HepG2 (cell line): ENCODE measurements around the gene AP4M1. TPM values are rescaled to one million over a fixed set of nuclear protein-coding genes. Genes with fewer than 3 reads are reported as not detected.

ENCODE experiments used
- EED ChIP-seq: sonication (generic); formaldehyde crosslinking; IDR thresholded peaks from 2 replicates; pipeline ENCODE4 v1.5.0; 2020; ENCODE audit warnings: mild to moderate bottlenecking, missing genetic modification reagents
- ETV5 ChIP-seq: IDR thresholded peaks from 2 replicates; pipeline ENCODE4 v1.6.1; 2018; ENCODE audit warnings: missing biosample characterization, missing genetic modification reagents, inconsistent platforms, borderline replicate concordance
- JUNB ChIP-seq: sonication (generic); formaldehyde crosslinking; IDR thresholded peaks from 2 replicates; pipeline ENCODE4 v1.8.0; 2022; ENCODE audit warnings: missing genetic modification reagents, mild to moderate bottlenecking, borderline replicate concordance
- POLR2G ChIP-seq: fragments of 200-400 bp; formaldehyde crosslinking; IDR thresholded peaks from 2 replicates; pipeline ENCODE4 v1.6.1; 2018; ENCODE audit warnings: mild to moderate bottlenecking, low read depth, low read length, moderate library complexity
- REL ChIP-seq: sonication (generic); formaldehyde crosslinking; conservative IDR thresholded peaks from 2 replicates; pipeline ENCODE4 v1.8.0; 2022; ENCODE audit warnings: mild to moderate bottlenecking, missing genetic modification reagents, moderate library complexity
- SMC3 ChIP-seq: IDR thresholded peaks from 2 replicates; pipeline ENCODE4 v1.6.1; 2011; ENCODE audit warnings: low read length, improper control_type of control experiment
- SMYD3 ChIP-seq: sonication (generic); formaldehyde crosslinking; IDR thresholded peaks from 2 replicates; pipeline ENCODE4 v1.8.1; 2023; ENCODE audit warnings: mild to moderate bottlenecking, missing genetic modification reagents
- ZC3H13 ChIP-seq: sonication (generic); formaldehyde crosslinking; IDR thresholded peaks from 2 replicates; pipeline ENCODE4 v1.8.1; 2023; ENCODE audit warnings: mild to moderate bottlenecking, missing genetic modification reagents, moderate library complexity
- ZNF446 ChIP-seq: sonication (generic); formaldehyde crosslinking; IDR thresholded peaks from 2 replicates; pipeline ENCODE4 v1.5.0; 2020; ENCODE audit warnings: mild to moderate bottlenecking, missing genetic modification reagents
- ZNF713 ChIP-seq: sonication (generic); formaldehyde crosslinking; IDR thresholded peaks from 2 replicates; pipeline ENCODE4 v1.4.0; 2020; ENCODE audit warnings: mild to moderate bottlenecking, missing genetic modification reagents
- polyA plus RNA-seq, 8 experiments: library from polyadenylated mRNA; depleted of rRNA in 3 of 8; stranded (reverse) in 7 of 8; unstranded in 1 of 8; fragments of >200 nt; fragmentation: Illumina TruSeq in 4 of 8; extraction: Trizol in 4 of 8; gene quantifications; 2 replicates each; pipeline versions ENCODE4 v1.2.1 to v1.2.3, GENCODE V29; 2011 to 2016; ENCODE audit warnings: low read depth in 4 of 8, missing spikeins in 1 of 8, mixed read lengths in 1 of 8; ENCODE audit not compliant: insufficient read depth in 1 of 8
- total RNA-seq, 5 experiments: library from RNA; depleted of rRNA; stranded (reverse); fragments of >200 nt; fragmentation: Illumina TruSeq; extraction: Trizol; gene quantifications; 2 replicates each; pipeline ENCODE4 v1.2.3, GENCODE V29; 2016; ENCODE audit warnings: low read depth in 1 of 5
- TF ChIP-seq, protein P1 (sequence below): sonication (generic); formaldehyde crosslinking; IDR thresholded peaks from 2 replicates; pipeline ENCODE4 v1.5.0; 2020; ENCODE audit warnings: missing genetic modification reagents
- TF ChIP-seq, protein P2 (sequence below): sonication (generic); formaldehyde crosslinking; IDR thresholded peaks from 2 replicates; pipeline ENCODE4 v1.9.0; 2022; ENCODE audit warnings: low read depth, missing genetic modification reagents
- TF ChIP-seq, protein P3 (sequence below), 2 experiments: IDR thresholded peaks; 2 replicates each; pipeline ENCODE4 v1.6.1; 2011 to 2012; ENCODE audit warnings: low read length in 2 of 2, borderline replicate concordance in 1 of 2, low read depth in 1 of 2, mild to moderate bottlenecking in 1 of 2, moderate library complexity in 1 of 2
- TF ChIP-seq, protein P4 (sequence below), 2 experiments: sonication (generic) in 1 of 2; formaldehyde crosslinking in 1 of 2; IDR thresholded peaks; 2 replicates each; pipeline versions ENCODE4 v1.4.0 to v1.6.1; 2016 to 2020; ENCODE audit warnings: borderline replicate concordance in 1 of 2, low read depth in 1 of 2, mild to moderate bottlenecking in 1 of 2, missing genetic modification reagents in 1 of 2

The AP4M1 gene
- total and polyA plus RNA-seq, 2 of the 13 experiments (the other 11 are each of a cell fraction or from before 2014, with no cell fraction given), result 6.3 to 9.7 TPM

DNA sequence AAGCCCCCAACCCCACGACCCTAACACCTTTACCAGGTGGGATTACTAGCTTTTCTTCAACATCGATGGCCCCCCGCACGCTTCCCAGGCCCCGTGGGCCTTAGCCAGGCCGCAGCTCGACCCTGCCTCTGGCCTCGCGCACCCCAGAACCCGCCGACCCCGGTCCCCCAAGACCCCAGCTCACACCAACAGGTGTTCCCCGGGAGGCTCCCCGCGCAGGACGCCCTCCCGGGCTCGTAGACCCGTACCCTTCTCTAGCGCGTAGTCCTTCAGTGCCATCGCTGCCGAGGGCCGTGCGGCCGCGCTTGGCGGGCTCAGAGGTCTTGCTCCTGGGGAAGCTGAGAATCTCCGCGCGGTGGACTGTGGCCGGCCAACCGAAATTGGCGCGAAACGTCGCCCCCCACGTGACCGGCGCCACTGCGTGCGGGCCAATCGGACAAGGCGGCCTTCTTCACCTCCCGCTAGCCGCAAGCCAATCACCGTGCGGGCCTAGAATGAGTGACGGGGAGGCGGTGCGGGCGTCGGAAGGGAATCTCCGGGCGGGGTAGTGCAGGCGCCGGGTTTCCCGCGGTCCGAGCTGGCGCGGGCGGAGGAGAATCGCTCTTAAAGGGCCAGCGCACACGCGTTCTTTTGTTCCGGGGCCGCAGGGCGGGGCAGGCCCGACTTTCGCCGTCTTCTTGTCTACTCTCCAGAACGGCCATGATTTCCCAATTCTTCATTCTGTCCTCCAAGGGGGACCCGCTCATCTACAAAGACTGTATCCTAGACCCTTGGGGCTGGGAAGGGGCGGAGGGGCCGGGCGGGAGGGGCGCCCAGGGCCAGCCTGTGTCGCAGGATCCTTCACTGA is at the start of gene AP4M1, which contains the start of gene MCM7 (continued):
- TF ChIP-seq, protein P1, sequence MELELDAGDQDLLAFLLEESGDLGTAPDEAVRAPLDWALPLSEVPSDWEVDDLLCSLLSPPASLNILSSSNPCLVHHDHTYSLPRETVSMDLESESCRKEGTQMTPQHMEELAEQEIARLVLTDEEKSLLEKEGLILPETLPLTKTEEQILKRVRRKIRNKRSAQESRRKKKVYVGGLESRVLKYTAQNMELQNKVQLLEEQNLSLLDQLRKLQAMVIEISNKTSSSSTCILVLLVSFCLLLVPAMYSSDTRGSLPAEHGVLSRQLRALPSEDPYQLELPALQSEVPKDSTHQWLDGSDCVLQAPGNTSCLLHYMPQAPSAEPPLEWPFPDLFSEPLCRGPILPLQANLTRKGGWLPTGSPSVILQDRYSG (CRISPR knock-in tag), result peak; percentile 3; the same call in 1 of the 2 replicates
- TF ChIP-seq, protein P2, sequence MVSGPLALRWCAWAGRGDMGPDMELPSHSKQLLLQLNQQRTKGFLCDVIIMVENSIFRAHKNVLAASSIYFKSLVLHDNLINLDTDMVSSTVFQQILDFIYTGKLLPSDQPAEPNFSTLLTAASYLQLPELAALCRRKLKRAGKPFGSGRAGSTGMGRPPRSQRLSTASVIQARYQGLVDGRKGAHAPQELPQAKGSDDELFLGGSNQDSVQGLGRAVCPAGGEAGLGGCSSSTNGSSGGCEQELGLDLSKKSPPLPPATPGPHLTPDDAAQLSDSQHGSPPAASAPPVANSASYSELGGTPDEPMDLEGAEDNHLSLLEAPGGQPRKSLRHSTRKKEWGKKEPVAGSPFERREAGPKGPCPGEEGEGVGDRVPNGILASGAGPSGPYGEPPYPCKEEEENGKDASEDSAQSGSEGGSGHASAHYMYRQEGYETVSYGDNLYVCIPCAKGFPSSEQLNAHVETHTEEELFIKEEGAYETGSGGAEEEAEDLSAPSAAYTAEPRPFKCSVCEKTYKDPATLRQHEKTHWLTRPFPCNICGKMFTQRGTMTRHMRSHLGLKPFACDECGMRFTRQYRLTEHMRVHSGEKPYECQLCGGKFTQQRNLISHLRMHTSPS (CRISPR knock-in tag), result 0 out of 2 replicates have a peak, but pooled peaks have one; percentile 46
- TF ChIP-seq POLR2G, result peak; percentile 61
- TF ChIP-seq, protein P3, sequence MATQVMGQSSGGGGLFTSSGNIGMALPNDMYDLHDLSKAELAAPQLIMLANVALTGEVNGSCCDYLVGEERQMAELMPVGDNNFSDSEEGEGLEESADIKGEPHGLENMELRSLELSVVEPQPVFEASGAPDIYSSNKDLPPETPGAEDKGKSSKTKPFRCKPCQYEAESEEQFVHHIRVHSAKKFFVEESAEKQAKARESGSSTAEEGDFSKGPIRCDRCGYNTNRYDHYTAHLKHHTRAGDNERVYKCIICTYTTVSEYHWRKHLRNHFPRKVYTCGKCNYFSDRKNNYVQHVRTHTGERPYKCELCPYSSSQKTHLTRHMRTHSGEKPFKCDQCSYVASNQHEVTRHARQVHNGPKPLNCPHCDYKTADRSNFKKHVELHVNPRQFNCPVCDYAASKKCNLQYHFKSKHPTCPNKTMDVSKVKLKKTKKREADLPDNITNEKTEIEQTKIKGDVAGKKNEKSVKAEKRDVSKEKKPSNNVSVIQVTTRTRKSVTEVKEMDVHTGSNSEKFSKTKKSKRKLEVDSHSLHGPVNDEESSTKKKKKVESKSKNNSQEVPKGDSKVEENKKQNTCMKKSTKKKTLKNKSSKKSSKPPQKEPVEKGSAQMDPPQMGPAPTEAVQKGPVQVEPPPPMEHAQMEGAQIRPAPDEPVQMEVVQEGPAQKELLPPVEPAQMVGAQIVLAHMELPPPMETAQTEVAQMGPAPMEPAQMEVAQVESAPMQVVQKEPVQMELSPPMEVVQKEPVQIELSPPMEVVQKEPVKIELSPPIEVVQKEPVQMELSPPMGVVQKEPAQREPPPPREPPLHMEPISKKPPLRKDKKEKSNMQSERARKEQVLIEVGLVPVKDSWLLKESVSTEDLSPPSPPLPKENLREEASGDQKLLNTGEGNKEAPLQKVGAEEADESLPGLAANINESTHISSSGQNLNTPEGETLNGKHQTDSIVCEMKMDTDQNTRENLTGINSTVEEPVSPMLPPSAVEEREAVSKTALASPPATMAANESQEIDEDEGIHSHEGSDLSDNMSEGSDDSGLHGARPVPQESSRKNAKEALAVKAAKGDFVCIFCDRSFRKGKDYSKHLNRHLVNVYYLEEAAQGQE (IDR thresholded peaks at IDR 0.05; ENCODE audit: borderline replicate concordance in 1 of 2, low read depth in 1 of 2, low read length in 2 of 2), result 0 out of 4 replicates have a peak, but pooled peaks of 1 of the 2 experiments have one; percentile 1
- peak; percentile 5; the same call in 1 of the 2 replicates for TF ChIP-seq ETV5 (CRISPR knock-in tag)
- no peak for TF ChIP-seq JUNB (CRISPR knock-in tag)
- TF ChIP-seq SMYD3 (CRISPR knock-in tag), result 0 out of 2 replicates have a peak, but pooled peaks have one; percentile 48
- TF ChIP-seq ZC3H13 (CRISPR knock-in tag), result peak; percentile 85; the same call in 1 of the 2 replicates
- no peak; the same call in 1 of the 2 replicates for TF ChIP-seq EED
- no peak for TF ChIP-seq ZNF446 (CRISPR knock-in tag)
- TF ChIP-seq SMC3, result no peak
- TF ChIP-seq ZNF713 (CRISPR knock-in tag), result 0 out of 2 replicates have a peak, but pooled peaks have one; percentile 52
- peak; percentile 72 for TF ChIP-seq REL (CRISPR knock-in tag)
- TF ChIP-seq, protein P4, sequence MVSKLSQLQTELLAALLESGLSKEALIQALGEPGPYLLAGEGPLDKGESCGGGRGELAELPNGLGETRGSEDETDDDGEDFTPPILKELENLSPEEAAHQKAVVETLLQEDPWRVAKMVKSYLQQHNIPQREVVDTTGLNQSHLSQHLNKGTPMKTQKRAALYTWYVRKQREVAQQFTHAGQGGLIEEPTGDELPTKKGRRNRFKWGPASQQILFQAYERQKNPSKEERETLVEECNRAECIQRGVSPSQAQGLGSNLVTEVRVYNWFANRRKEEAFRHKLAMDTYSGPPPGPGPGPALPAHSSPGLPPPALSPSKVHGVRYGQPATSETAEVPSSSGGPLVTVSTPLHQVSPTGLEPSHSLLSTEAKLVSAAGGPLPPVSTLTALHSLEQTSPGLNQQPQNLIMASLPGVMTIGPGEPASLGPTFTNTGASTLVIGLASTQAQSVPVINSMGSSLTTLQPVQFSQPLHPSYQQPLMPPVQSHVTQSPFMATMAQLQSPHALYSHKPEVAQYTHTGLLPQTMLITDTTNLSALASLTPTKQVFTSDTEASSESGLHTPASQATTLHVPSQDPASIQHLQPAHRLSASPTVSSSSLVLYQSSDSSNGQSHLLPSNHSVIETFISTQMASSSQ (IDR thresholded peaks at IDR 0.05; ENCODE audit: low read depth), result no peak
- TF ChIP-seq, protein P4 (CRISPR knock-in tag; IDR thresholded peaks at IDR 0.05; ENCODE audit: borderline replicate concordance), result peak; percentile 4; the same call in 1 of the 2 replicates
